Sigmoid colon (tissue), 7 donors: ENCODE data around the gene RBBP8NL. TPM values are rescaled to one million over a fixed set of nuclear protein-coding genes. Genes with fewer than 3 reads are reported as not detected.

Source experiments
- DNase-seq: peaks from one replicate; pipeline ENCODE4 v3.0.0-alpha.2; 2019
- H3K27ac ChIP-seq, 4 donors: fragments of 200-600 bp; sonication (generic); one replicate each; pipeline ENCODE4 v1.5.1; 2016 to 2019; ENCODE audit warnings: mild to moderate bottlenecking in 1 of 4
- H3K27me3 ChIP-seq, 3 donors: fragments of 200-600 bp; sonication (generic); one replicate each; pipeline ENCODE4 v1.5.1; 2019; ENCODE audit warnings: mild to moderate bottlenecking in 1 of 3
- H3K36me3 ChIP-seq, 4 donors: fragments of 200-600 bp; sonication (generic); one replicate each; pipeline ENCODE4 v1.5.1; 2016 to 2019
- H3K4me1 ChIP-seq, 4 donors: fragments of 200-600 bp; sonication (generic); one replicate each; pipeline ENCODE4 v1.5.1; 2017 to 2019
- H3K4me3 ChIP-seq, 4 donors: fragments of 200-600 bp; sonication (generic); one replicate each; pipeline ENCODE4 v1.5.1; 2017 to 2019; ENCODE audit warnings: mild to moderate bottlenecking in 2 of 4, moderate library complexity in 1 of 4
- H3K9me3 ChIP-seq, 4 donors: fragments of 200-600 bp in 3 of 4; sonication (generic) in 3 of 4; one replicate each; pipeline versions ENCODE4 v1.5.1 to v1.6.1; 2013 to 2019
- CTCF ChIP-seq, 4 experiments: fragments of 450-650 bp in 3 of 4; fragments of 200-600 bp in 1 of 4; IDR thresholded peaks; one replicate each; pipeline ENCODE4 v1.5.1; 2016 to 2019; ENCODE audit warnings: antibody characterized with exemption in 4 of 4, mild to moderate bottlenecking in 3 of 4, moderate library complexity in 2 of 4
- EP300 ChIP-seq, 4 donors: sonication (generic); formaldehyde crosslinking; IDR thresholded peaks; one replicate each; pipeline ENCODE4 v1.6.1; 2017; ENCODE audit warnings: antibody characterized with exemption in 4 of 4
- POLR2A ChIP-seq, 2 donors: fragments of 450-650 bp; IDR thresholded peaks; one replicate each; pipeline ENCODE4 v1.6.1; 2016; ENCODE audit warnings: antibody characterized with exemption in 2 of 2, mild to moderate bottlenecking in 2 of 2, moderate library complexity in 2 of 2
- POLR2AphosphoS5 ChIP-seq, 4 donors: sonication (generic); formaldehyde crosslinking; IDR thresholded peaks; one replicate each; pipeline ENCODE4 v1.6.1; 2017; ENCODE audit warnings: antibody characterized with exemption in 4 of 4
- WGBS, 2 donors: extraction: QIAGEN DNeasy Blood & Tissue Kit; methylation state at CpG; one replicate each; pipeline ENCODE4 v1.1.7; 2013; 5-methylcytosine and 5-hydroxymethylcytosine counted together
- intact Hi-C: fragments of 100-400 bp; cut with DNase I; formaldehyde crosslinking; loops from one replicate; pipeline ENCODE4 v1.15.1; 2023
- polyA plus RNA-seq, 3 donors: library from polyadenylated mRNA; stranded (reverse); fragments of 200-250 nt; gene quantifications; one replicate each; pipeline ENCODE4 v1.2.3, GENCODE V29; 2013
- total RNA-seq, 4 donors: library from RNA; depleted of rRNA; stranded (reverse); fragments of >200 nt; gene quantifications; one replicate each; pipeline ENCODE4 v1.1.0, GENCODE V29; 2016
- donor health status: healthy with polysubstance abuse.
- donor health status: Bipolar disorder and iron deficiency.
- donor health status: healthy.

The RBBP8NL gene
- total and polyA plus RNA-seq, 7 donors = 4.2 to 12.5 (median 5.4) TPM; not detected in 4

DNA sequence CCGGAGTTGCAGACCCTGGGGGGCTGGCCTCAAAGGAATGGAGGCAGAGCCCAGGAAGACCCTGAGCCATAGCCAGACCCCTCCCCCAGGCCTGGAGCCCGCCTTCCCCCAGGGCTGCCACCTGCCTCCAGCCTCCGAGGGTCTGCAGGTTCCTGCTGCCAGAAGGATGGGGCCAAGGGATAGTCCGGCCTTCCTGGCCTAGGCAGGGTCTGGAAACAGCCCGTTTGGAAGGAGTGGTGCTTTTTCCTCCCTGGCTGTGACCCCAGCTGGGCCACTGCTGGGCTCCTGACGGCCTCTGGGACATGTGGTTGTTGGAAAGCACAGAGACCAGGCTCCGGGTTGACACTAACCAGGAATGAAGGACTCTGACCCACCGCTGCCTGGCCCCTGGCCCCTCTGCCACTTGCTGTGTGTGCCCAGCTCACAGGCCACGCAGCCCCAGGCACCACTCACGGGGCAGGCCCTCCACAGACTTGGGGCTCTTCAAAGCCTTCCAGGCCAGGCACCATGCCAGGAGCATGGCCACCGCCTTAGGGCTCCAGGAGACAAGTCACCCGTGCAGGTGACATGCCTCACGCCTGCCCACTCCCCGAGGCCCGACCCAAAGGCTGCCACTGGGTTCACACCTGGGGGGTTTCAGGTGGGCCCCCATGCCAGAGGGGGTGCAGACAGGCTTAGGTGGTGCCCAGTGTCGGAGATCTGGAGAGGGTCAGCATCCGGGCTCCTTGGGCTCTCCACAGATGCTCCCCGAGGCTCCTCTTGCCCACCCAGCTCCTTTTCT is 56.3 kb downstream of the RBBP8NL start:
- no peaks in the 10 kb centered on the region for H3K27me3 ChIP-seq
- H3K4me1 ChIP-seq = peaks cover 0 to 88% (median 85%) of the 10 kb centered on the region in 4 donors
- no peak for TF ChIP-seq EP300 (IDR thresholded peaks at IDR 0.05)
- WGBS, 2 donors = 54 to 73% methylated on average over 18 of the region's 18 CpGs
- H3K9me3 ChIP-seq = no peaks in the 10 kb centered on the region
- intact Hi-C loops = no loop called here
- no peak overlapping the region for H3K4me3 ChIP-seq
- peak overlapping the region; percentile 95 to 99 (median 98) for H3K27ac ChIP-seq
- H3K36me3 ChIP-seq = no peaks in the 10 kb centered on the region
- DNase-seq = no peak

- no peaks in the 10 kb centered on the region for H3K9me3 ChIP-seq
- WGBS, 2 donors = 51 to 65% methylated on average over 19 of the region's 19 CpGs
- no peak for DNase-seq
- TF ChIP-seq POLR2A (IDR thresholded peaks at IDR 0.05) = no peak
- TF ChIP-seq POLR2AphosphoS5 (IDR thresholded peaks at IDR 0.05) = peak in 1 of 4 donors; percentile 6
- TF ChIP-seq CTCF (IDR thresholded peaks at IDR 0.05) = no peak
- H3K36me3 ChIP-seq = no peaks in the 10 kb centered on the region
- no peaks in the 10 kb centered on the region for H3K27me3 ChIP-seq
- peak overlapping the region; percentile 95 to 99 (median 98) for H3K27ac ChIP-seq
- H3K4me3 ChIP-seq = no peak overlapping the region
- peaks cover 0 to 88% (median 82%) of the 10 kb centered on the region in 4 donors for H3K4me1 ChIP-seq
- intact Hi-C loops = no loop called here
These were observed 57.1 kb downstream of the RBBP8NL start for GRCh38 chr20:62370115-62370806.

DNA sequence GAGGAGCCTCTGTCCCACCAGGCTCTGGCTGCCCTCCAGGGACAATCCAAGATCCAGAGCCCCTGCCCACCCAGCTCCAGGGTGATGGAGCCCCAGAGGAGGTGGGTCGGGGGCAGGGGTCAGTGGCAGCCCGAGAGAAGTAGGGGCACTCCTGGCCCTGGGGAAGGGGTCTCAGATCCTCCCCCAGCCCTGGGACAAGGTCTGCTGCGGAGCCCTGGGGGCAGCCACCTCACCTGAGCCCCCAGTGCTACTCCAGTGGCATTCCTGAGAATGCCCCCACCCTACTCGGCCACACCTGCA is 57.6 kb downstream of the RBBP8NL start:
- no peak for DNase-seq
- Histone ChIP-seq H3K4me3 (no peak overlapping the region), H3K27ac (peak overlapping the region; percentile 95 to 99 (median 98)), H3K9me3 (no peaks in the 10 kb centered on the region), H3K4me1 (peaks cover 0 to 88% (median 81%) of the 10 kb centered on the region in 4 donors), H3K27me3 (no peaks in the 10 kb centered on the region), H3K36me3 (no peaks in the 10 kb centered on the region)
- 54 to 62% methylated on average over 4 of the region's 4 CpGs for WGBS, 2 donors
- TF ChIP-seq EP300 (IDR thresholded peaks at IDR 0.05) = no peak
- intact Hi-C loops = no loop called here

GRCh38 chr20:62368976-62369814 is 58.1 kb downstream of the RBBP8NL start:
- Histone ChIP-seq H3K27me3 (no peaks in the 10 kb centered on the region), H3K27ac (peak overlapping the region; percentile 95 to 99 (median 98)), H3K36me3 (no peaks in the 10 kb centered on the region), H3K4me1 (peaks cover 0 to 88% (median 81%) of the 10 kb centered on the region in 4 donors), H3K4me3 (peak overlapping the region; percentile 20 to 98 (median 95)), H3K9me3 (no peaks in the 10 kb centered on the region)
- peak; percentile 89 for DNase-seq
- intact Hi-C loops = no loop called here
- TF ChIP-seq POLR2AphosphoS5 (IDR thresholded peaks at IDR 0.05) (peak in 3 of 4 donors; percentile 16 to 46 (median 33)), EP300 (IDR thresholded peaks at IDR 0.05) (no peak), CTCF (IDR thresholded peaks at IDR 0.05) (peak in 2 of 4 experiments; percentile 6 to 36)
- WGBS, 2 donors = 13 to 23% methylated on average over 28 of the region's 28 CpGs

GRCh38 chr20:62368392-62368975 is 58.9 kb downstream of the RBBP8NL start:
- Histone ChIP-seq H3K27me3 (no peaks in the 10 kb centered on the region), H3K4me1 (peaks cover 0 to 89% (median 82%) of the 10 kb centered on the region in 4 donors), H3K27ac (peak overlapping the region; percentile 95 to 99 (median 98)), H3K9me3 (no peaks in the 10 kb centered on the region), H3K4me3 (peak overlapping the region; percentile 20 to 98 (median 95)), H3K36me3 (no peaks in the 10 kb centered on the region)
- intact Hi-C loops = no loop called here
- 6 to 8% methylated on average over 15 of the region's 15 CpGs for WGBS, 2 donors
- TF ChIP-seq POLR2AphosphoS5 (IDR thresholded peaks at IDR 0.05) = peak; percentile 34 to 68 (median 50)
- peak in 1 of 2 donors; percentile 34 for TF ChIP-seq POLR2A (IDR thresholded peaks at IDR 0.05)
- no peak for TF ChIP-seq CTCF (IDR thresholded peaks at IDR 0.05)
- no peak for TF ChIP-seq EP300 (IDR thresholded peaks at IDR 0.05)
- DNase-seq = peak; percentile 91
